HG03097 (cell line): ENCODE measurements around the gene NOXRED1.
"Not testable (repeated sequence)": the region's sequence is repeated elsewhere in the genome, so short reads cannot be mapped to it uniquely, and the experiment has no call there.

ENCODE experiments used
- ATAC-seq: cut with Tn5 transposase; IDR thresholded peaks from one replicate; pipeline ENCODE4 v1.9.1; 2021; ENCODE audit not compliant: unreplicated experiment, low FRiP score

Gene NOXRED1, protein sequence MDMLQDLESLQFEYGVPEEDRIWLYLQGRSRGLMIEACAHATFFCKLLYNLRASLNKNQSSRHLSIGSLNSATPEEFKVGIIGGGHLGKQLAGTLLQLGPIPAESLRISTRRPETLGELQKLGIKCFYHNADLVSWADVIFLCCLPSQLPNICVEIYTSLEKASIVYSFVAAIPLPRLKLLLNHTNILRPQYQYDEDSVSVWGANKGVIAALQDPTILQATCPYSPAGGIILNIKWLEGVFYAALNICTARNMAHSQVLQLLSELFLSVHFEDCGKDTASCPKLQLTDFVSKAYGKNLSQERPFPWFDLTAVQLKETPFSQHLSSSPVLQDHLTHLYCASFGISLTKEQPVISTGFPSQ

DNA sequence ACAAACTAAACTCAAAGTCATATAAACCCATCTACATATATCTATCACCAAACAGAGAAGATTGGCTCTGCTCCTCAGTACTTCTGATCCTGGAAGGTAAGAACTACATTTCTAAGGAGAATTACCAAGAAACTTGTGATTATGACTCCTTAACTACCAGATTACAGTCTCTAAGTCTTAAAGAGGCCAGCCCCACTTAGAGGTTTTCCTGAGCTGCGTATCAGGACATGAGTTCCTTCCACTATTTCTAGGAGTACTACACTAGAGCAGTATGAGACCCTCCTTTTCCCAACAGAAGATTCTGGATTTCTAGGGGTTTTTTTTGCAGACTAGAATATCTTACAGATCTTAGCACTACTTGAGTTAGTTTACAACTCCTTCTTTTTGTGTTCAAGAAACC, at the start of gene NOXRED1:
Gene NOXRED1 (minus strand): TSS at position 101 of the 400 bp plus-strand sequence. CDS start 634 bp downstream, outside the sequence.
- ATAC-seq = no peak

DNA sequence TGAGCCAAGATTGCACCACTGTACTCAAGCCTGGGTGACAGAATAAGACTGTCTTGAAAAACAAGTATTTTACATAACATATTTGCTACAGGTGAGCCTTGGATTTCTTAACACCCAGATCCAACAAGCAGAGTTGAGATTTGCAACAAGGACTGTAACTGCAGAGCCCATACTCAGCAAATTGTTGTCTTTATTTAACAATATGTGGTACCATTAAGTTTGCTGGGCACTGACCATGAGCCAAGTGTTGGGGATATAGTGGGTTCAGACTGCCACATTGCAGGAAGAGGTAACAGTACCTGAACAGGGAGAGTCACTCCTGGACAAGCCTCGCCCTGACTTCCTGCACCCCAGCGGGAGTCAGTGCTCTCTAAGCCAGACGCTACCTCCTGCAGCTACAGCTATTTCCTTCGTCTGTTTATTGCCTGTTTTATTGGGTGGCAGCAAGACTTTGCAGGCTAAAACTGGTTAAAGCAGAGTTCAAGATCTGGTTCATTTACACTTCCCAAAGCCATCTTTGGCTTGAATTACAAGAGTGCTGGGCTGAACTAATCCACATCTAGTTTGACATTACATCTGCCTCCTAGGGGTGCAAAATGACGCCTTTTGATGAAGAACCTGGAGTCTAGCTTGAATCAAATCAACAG, 47.0 kb upstream of the NOXRED1 start:
- ATAC-seq = no peak

GRCh38 chr14:77469539-77469938, 46.2 kb upstream of the NOXRED1 start:
- no peak for ATAC-seq

DNA sequence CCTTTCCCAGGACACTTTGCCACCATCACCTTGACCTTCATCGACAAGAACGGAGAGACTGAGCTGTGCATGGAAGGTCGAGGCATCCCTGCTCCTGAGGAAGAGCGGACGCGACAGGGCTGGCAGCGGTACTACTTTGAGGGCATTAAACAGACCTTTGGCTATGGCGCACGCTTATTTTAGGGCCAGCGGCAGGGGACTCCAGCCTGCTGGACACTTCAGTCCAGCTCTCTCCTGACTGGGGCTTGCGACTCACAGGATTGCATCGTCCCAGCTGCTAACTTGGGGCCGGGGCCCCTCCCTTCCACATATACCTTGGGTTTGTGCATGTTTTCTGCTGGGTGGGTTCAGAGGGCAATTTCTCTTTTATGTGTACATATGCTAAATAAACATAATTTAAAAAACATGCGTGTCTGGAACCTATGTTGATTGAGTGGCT, 45.8 kb upstream of the NOXRED1 start:
- no peak for ATAC-seq

DNA sequence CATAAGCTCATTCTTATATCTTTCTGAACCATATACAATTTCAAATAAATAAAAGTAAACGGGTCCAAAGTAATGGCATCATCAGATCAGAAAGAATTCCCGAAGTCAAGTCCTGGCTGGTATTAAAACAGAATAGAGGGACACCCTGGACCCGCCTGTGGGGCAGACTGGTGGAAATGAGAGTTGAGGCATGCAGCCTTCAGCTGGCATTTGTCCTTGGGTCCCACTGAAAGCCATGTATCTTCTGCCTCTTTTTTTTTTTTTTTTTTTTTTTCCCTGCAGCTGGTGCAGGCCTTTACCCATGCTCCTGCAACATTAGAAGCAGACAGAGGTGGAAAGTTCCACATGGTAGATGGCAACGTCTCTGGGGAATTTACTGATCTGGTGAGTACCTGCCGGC, 44.5 kb upstream of the NOXRED1 start:
- no peak for ATAC-seq

DNA sequence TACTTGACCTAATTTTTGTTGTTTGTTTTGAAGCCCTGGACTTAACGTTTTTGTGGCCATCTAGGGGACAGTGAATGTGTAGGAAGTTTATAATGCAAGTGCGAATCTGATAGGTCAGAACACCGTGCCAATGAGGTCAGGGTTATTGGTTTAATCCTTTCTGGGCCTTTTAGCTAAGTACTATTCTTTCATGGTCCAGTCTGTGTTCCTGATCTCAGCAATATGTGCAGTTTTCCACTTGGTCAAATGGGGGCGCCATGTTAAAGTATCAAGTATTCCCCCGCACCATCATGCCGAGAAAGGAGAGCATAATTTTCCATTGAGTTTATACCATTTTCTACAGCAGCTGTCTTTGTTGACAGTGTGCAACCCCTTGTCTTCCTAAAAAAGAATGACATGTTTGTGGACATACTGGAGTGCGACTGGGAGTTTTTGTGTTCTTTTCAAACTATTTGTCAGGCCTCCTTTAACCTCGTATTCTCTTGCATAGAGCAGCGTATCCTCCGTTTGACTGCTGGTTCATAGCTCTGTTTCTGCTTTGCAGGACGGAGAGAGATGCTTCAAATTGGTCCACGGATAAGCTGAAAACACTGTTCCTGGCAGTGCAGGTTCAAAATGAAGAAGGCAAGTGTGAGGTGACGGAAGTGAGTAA, 35.9 kb upstream of the NOXRED1 start:
- ATAC-seq = no peak

DNA sequence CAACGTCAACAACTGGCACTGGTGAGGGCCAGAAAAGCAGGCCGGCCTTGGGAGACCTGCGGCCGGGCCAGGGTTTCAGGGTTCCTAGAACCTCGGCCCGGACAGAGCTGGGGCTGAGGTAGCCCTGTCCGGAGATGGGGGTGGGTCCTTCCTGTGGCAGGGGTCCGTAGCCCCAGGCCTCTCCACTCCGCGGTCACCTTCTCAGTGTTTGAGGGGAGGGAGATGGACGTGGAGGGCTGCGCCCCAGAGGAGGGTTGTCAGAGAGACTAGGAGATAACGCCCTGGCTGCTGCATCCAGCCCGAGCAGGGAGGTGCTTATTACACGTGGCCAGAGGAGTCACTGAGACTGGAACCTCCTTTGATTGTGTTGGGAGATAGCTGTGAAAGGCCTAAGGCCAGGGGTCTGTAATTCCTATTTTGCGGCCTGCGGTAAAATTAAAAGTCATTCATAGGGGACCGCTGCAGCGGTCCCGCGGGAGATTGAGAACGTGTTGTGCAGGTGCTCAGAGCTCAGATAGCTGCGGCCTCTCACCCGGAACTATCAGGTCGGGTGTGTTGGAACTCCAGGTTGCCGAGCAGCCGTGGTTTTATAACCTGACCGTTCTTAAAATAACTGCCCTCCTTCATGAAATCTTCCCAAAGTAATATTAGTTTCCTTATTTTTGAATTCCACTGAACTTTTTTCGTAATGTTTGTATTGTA, 35.1 kb upstream of the NOXRED1 start:
- peak; percentile 9 for ATAC-seq

DNA sequence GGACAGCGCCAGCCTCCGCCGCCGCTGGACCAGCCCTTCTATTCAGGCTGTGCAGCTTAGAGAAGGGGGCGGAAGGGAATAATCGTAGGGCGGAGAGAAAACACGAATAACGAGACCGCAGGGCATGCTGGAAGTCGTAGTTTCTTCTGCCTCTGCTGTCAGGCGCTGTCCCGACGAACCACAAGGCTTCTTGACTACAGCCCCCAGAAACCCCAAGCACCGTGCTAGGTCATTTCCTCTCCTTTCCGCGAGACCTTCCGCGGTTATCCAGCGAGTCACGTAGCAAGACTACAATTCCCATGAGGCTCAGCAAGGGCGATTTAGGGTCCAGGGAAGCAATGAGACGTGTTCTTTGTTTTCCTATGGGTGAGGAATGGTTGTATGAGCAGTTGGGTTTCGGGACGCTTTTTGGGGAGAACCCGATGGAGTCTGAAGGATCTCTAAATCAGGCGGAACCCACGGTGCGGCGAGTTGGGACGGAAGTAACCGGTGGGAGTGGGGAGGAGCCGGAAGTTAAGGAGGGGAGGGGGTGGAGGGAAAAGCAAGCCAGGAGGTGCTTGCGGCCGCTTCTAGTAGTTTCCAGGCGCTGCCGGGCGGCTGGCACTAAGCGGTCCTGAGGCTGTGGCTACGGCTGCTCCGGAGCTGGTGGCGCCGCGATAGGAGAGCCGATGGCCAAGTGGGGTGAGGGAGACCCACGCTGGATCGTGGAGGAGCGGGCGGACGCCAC, 34.4 kb upstream of the NOXRED1 start, which contains the start of the genes AHSA1 and VIPAS39:
Gene AHSA1 (plus strand): TSS at position 572 of the 727 bp plus-strand sequence. CDS start 97 bp downstream, at position 669.
Gene VIPAS39 (minus strand): TSS at position 80 of the 727 bp plus-strand sequence. CDS start 3,499 bp downstream, outside the sequence.
- ATAC-seq = peak; percentile 84

DNA sequence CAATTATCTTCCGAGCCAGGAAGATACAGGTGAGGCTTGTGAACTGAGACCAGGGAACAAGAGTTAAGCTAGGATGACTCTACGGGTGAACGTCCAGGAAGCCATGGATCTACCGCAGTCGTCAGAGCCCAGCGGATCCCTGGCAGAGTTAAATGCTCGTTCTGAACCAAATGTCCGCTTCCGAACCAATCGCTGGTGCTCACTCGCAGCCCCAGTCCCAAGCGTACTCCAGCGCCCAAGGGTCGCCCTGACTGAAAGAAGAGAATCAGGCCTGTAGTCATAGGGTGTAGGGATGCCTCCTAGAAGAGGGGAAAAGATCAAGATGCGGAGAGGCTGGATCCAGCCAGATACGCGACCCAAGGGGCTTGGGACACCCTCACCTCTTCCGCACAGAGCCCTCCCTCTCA, 33.8 kb upstream of the NOXRED1 start:
- peak; percentile 10 for ATAC-seq

- no peak for ATAC-seq
Observed at GRCh38 chr14:77455966-77456640, 32.8 kb upstream of the NOXRED1 start.

DNA sequence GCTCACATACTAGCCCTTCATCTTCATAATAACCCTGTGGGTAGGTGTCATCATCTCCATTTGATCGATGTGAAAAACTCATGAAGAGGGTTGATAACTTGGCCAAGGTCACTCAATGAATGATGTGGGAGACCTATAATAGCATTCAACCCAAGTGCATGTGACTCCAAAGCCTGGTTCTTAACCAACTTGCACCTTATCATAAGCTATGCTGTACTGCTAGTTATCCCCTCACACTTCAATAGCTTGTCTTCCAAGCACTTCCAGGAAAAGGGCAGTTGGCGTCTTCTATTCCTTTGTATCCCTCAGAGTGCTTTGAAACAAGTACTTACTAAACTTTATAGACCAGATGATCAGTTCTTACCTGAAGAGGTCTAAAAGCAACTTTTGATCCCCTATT, 18.9 kb upstream of the NOXRED1 start:
- ATAC-seq = no peak

GRCh38 chr14:77439861-77440260, 16.5 kb upstream of the NOXRED1 start:
- no peak for ATAC-seq

DNA sequence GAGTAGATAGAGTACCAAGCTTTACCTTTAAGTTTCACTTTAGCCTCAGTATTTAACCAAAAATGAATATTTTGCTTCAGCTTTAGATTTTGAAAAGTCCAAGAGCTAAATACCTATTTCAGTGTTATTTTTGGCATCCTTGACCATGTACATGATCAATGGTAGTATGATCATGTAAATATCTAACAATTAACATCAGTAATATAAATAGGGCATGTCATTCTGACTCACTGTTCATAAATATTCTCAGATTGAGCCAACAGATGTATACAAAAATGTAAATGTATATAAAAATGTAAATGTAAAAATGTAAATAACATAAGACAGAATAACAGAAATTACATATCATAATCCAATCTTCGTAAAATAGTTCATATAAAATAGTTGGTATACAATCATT, 15.3 kb upstream of the NOXRED1 start:
- ATAC-seq = no peak

GRCh38 chr14:77436042-77436441, 12.7 kb upstream of the NOXRED1 start:
- ATAC-seq = no peak

DNA sequence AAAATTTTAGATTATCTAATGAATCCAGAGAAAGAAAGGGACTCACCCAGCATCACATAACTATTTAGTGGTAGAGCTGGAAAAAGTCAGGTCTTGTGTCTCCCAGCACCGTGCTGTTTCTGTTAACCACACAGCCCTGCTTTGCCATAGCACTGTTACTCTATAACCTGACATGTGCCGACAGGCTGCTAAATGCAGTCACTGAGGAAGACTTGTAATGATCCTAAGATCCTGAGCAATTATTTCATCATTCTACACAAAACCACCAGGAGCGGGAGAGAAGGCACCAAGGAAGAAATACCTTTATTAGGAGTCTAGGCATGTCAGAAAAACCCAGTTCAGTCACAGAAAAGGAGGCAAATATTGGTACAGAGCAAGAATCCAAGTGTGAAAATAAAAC, 3.1 kb upstream of the NOXRED1 start:
- ATAC-seq = no peak

- no peak for ATAC-seq
Observed at GRCh38 chr14:77424862-77425261, 1.5 kb upstream of the NOXRED1 start.

DNA sequence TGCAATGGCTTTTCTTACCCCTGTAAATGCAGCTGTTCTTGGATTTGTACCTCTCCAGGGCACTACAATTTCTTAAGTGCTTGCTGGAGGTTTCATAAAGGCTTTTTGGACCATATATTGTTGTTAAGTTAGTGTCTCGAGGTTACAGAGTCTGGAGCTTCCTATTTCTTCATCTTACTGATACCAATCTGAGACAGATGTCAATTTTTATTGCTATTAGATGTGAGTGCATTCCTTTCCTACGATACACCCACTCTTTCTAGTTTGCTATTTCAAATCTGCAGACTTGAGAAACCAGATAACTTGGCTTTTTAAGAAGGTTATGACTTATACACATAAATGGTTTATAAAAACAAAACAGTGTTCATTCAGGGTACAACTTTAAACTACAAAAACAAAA, 2.1 kb downstream of the NOXRED1 start:
- ATAC-seq = no peak

- no peak for ATAC-seq
Observed at GRCh38 chr14:77416836-77417235, 6.5 kb downstream of the NOXRED1 start.

DNA sequence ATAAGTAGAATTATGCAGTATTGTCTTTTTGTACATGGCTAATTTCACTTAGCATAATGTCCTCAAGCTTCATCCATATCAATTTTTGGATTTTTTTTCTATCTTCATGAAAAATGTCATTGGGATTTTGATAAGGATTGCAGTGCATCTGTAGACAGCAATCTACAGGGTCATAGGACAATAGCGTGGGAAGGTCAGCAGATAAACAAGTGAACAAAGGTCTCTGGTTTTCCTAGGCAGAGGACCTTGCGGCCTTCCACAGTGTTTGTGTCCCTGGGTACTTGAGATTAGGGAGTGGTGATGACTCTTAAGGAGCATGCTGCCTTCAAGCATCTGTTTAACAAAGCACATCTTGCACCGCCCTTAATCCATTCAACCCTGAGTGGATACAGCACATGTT, 7.2 kb downstream of the NOXRED1 start:
- not testable (repeated sequence) for ATAC-seq
